Nephron (organoid): ENCODE measurements around the gene SH3RF1.

Source experiments
- H3K27ac Mint-ChIP-seq, 3 experiments: 2 replicates each; pipeline ENCODE4 v1.8.0; 2020; ENCODE audit warnings: mixed read lengths in 3 of 3, mild to moderate bottlenecking in 2 of 3, moderate library complexity in 1 of 3
- H3K27me3 Mint-ChIP-seq: 2 replicates; pipeline ENCODE4 v1.8.0; 2021; ENCODE audit warnings: low read depth, mild to moderate bottlenecking, moderate library complexity, mixed read lengths
- H3K36me3 Mint-ChIP-seq: 2 replicates; pipeline ENCODE4 v1.8.0; 2020; ENCODE audit warnings: low read depth, mixed read lengths
- H3K4me1 Mint-ChIP-seq: 2 replicates; pipeline ENCODE4 v1.8.0; 2020; ENCODE audit warnings: mixed read lengths
- H3K4me3 Mint-ChIP-seq, 3 experiments: 2 replicates each; pipeline ENCODE4 v1.8.0; 2020; ENCODE audit warnings: mild to moderate bottlenecking in 3 of 3, mixed read lengths in 3 of 3, moderate library complexity in 2 of 3
- H3K9me3 Mint-ChIP-seq: 2 replicates; pipeline ENCODE4 v1.8.0; 2020; ENCODE audit warnings: mixed read lengths
- CTCF ChIP-seq, 3 experiments: fragments of 200-600 bp; sonication (generic); IDR thresholded peaks; one replicate each; pipeline ENCODE4 v1.5.0; 2021; ENCODE audit warnings: antibody characterized with exemption in 3 of 3; ENCODE audit not compliant: unreplicated experiment in 3 of 3

SH3RF1 gene

DNA sequence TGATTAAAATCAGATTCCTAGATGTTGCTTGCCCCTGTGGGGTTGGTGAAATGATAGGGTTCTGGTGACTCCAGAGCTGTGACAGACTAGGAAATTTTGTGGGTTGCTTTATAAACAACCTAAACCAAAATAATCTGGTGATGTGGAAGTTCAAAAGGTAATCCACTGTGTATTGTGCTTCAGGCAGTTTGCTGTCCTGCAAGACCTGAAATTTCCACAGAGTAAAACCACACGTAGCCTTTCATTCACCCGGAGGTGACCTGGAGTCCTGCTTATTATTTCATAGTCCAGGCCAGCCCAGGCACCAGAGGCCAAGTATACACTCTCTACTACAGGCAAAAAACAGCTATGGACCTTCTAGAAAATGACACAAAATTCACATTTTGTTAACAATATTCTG is 146.1 kb downstream of the SH3RF1 start:
- no peaks in the 10 kb centered on the region for H3K9me3 Mint-ChIP-seq
- H3K4me1 Mint-ChIP-seq = peaks cover 12% of the 10 kb centered on the region
- H3K4me3 Mint-ChIP-seq = no peak overlapping the region

GRCh38 chr4:169122422-169122821 is 148.3 kb downstream of the SH3RF1 start:
- no peak for TF ChIP-seq CTCF (IDR thresholded peaks at IDR 0.05; ENCODE audit: unreplicated experiment in 3 of 3)
- Mint-ChIP-seq H3K9me3 (no peaks in the 10 kb centered on the region), H3K27ac (peak overlapping the region; percentile 86 to 94 (median 88)), H3K27me3 (no peaks in the 10 kb centered on the region), H3K4me3 (no peak overlapping the region), H3K36me3 (peaks cover 50% of the 10 kb centered on the region), H3K4me1 (peaks cover 12% of the 10 kb centered on the region)

More for the DNA sequence above, 146.1 kb downstream of the SH3RF1 start:
- Mint-ChIP-seq H3K27ac (peak overlapping the region in 1 of 3 experiments; percentile 34), H3K36me3 (peaks cover 60% of the 10 kb centered on the region), H3K27me3 (no peaks in the 10 kb centered on the region)
- TF ChIP-seq CTCF (IDR thresholded peaks at IDR 0.05; ENCODE audit: unreplicated experiment in 3 of 3) = no peak

- H3K4me3 Mint-ChIP-seq = peak overlapping the region in 1 of 3 experiments; percentile 51
- TF ChIP-seq CTCF (IDR thresholded peaks at IDR 0.05; ENCODE audit: unreplicated experiment in 3 of 3) = no peak
- H3K27ac Mint-ChIP-seq = peak overlapping the region; percentile 86 to 94 (median 88)
These were observed 148.8 kb downstream of the SH3RF1 start for GRCh38 chr4:169121861-169122382.

DNA sequence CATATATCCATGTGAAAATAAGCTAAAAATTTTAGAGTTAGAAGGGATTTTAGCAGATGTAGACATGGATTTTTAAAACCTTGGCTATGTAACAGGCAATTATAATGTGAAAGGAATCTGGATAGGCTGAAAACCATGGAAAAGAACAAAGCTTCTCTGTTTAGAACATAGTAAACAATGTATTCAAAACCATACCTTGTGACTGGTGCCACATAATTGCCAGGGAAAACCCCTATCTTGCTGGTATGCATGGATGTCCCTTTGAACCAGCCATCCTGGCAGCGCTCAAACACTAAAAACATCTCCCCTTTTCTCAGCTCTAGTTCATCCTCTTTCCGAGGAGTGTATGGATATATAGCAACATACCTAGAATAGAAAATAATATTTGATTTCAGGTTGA is 150.1 kb downstream of the SH3RF1 start:
- no peaks in the 10 kb centered on the region for H3K27me3 Mint-ChIP-seq
- no peak overlapping the region for H3K4me3 Mint-ChIP-seq
- TF ChIP-seq CTCF (IDR thresholded peaks at IDR 0.05; ENCODE audit: unreplicated experiment in 3 of 3) = no peak
- H3K36me3 Mint-ChIP-seq = peaks cover 54% of the 10 kb centered on the region
- H3K9me3 Mint-ChIP-seq = no peaks in the 10 kb centered on the region
- H3K27ac Mint-ChIP-seq = peak overlapping the region in 1 of 3 experiments; percentile 94
- H3K4me1 Mint-ChIP-seq = peaks cover 12% of the 10 kb centered on the region

More at GRCh38 chr4:169121861-169122382, 148.8 kb downstream of the SH3RF1 start:
- H3K4me1 Mint-ChIP-seq = peaks cover 12% of the 10 kb centered on the region
- H3K27me3 Mint-ChIP-seq = no peaks in the 10 kb centered on the region
- H3K9me3 Mint-ChIP-seq = no peaks in the 10 kb centered on the region
- H3K36me3 Mint-ChIP-seq = peaks cover 50% of the 10 kb centered on the region

DNA sequence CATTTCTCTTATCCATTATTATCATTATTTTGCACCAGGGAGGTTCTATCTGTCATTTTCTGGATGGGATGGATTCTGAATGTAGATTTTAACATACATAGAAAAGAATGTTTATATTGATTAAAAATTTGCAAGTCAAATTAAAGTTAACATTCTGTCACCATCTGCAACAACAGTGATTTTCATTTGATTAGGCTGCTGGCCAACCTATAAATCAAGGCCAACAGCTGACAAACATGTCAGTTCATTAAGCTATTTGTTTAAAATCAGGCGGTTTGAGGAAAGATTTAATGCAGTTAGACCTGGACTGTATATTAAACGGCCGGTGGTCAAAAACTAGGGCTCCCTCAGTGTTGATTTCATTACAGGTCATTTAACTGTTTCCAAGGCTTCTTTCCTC is 151.2 kb downstream of the SH3RF1 start:
- Mint-ChIP-seq H3K27ac (no peak overlapping the region), H3K4me1 (peaks cover 12% of the 10 kb centered on the region), H3K27me3 (no peaks in the 10 kb centered on the region), H3K36me3 (peaks cover 55% of the 10 kb centered on the region), H3K4me3 (no peak overlapping the region), H3K9me3 (no peaks in the 10 kb centered on the region)
- no peak for TF ChIP-seq CTCF (IDR thresholded peaks at IDR 0.05; ENCODE audit: unreplicated experiment in 3 of 3)

DNA sequence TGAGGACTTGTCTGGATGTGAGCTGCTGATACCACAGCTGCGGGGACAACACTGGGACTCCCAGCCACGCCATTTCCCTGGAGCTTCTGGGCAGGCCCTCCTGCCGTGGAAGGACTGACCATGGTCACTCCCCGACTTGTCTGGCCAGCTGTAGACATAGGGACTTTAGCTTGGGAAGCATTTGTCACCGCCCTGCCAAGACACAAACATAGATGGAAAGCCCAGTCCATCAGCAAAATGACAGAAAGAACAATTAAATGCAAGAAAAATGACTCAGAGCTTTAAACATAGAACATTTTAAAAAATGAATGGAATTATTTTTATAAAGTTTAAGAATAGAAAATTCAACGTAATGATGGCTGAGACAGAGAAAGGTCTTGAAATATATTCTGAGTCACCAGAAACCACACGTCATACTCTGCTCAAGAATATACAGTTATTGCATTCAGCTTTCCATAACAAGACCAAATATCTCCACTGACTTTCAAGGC is 153.1 kb downstream of the SH3RF1 start:
- H3K4me3 Mint-ChIP-seq = no peak overlapping the region
- peaks cover 12% of the 10 kb centered on the region for H3K4me1 Mint-ChIP-seq
- H3K27ac Mint-ChIP-seq = peak overlapping the region in 2 of 3 experiments; percentile 1 to 7
- no peaks in the 10 kb centered on the region for H3K9me3 Mint-ChIP-seq
- H3K36me3 Mint-ChIP-seq = peaks cover 66% of the 10 kb centered on the region
- TF ChIP-seq CTCF (IDR thresholded peaks at IDR 0.05; ENCODE audit: unreplicated experiment in 3 of 3) = no peak
- H3K27me3 Mint-ChIP-seq = no peaks in the 10 kb centered on the region
